Transverse colon (tissue), 4 donors: ENCODE data around the gene RNF19B. TPM values are rescaled to one million over a fixed set of nuclear protein-coding genes. Genes with fewer than 3 reads are reported as not detected.

Experiments used
- DNase-seq: peaks from one replicate; pipeline ENCODE4 v3.0.0-alpha.2; 2019
- H3K27ac ChIP-seq, 4 donors: fragments of 200-600 bp; sonication (generic); 2 replicates each; pipeline ENCODE4 v1.5.1; 2016 to 2018; ENCODE audit warnings: inconsistent platforms in 4 of 4
- H3K27me3 ChIP-seq: fragments of 200-600 bp; sonication (generic); 2 replicates; pipeline ENCODE4 v1.5.1; 2017; ENCODE audit warnings: inconsistent platforms
- H3K36me3 ChIP-seq, 4 donors: fragments of 200-600 bp; sonication (generic); 2 replicates each; pipeline ENCODE4 v1.5.1; 2017 to 2019; ENCODE audit warnings: inconsistent platforms in 4 of 4
- H3K4me1 ChIP-seq, 4 donors: fragments of 200-600 bp; sonication (generic); 2 replicates each; pipeline ENCODE4 v1.5.1; 2017 to 2020; ENCODE audit warnings: inconsistent platforms in 4 of 4
- H3K4me3 ChIP-seq, 4 donors: fragments of 200-600 bp; sonication (generic); 1 replicate in 1 of 4; 2 replicates in 3 of 4; pipeline versions ENCODE4 v1.5.1 to v1.6.1; 2017 to 2019; ENCODE audit warnings: inconsistent platforms in 4 of 4
- H3K9me3 ChIP-seq, 2 donors: fragments of 200-600 bp; sonication (generic); 2 replicates each; pipeline ENCODE4 v1.5.1; 2017 to 2019; ENCODE audit warnings: inconsistent platforms in 2 of 2
- CTCF ChIP-seq, 5 experiments: fragments of 200-600 bp in 3 of 5; fragments of 450-650 bp in 2 of 5; sonication (generic) in 3 of 5; IDR thresholded peaks; 1 replicate in 2 of 5; 2 replicates in 3 of 5; pipeline ENCODE4 v1.5.1; 2016 to 2017; ENCODE audit warnings: antibody characterized with exemption in 5 of 5, inconsistent platforms in 3 of 5, mild to moderate bottlenecking in 2 of 5, moderate library complexity in 1 of 5
- EP300 ChIP-seq: sonication (generic); formaldehyde crosslinking; IDR thresholded peaks from one replicate; pipeline ENCODE4 v1.6.1; 2017; ENCODE audit warnings: antibody characterized with exemption, low read depth
- POLR2A ChIP-seq: fragments of 450-650 bp; IDR thresholded peaks from one replicate; pipeline ENCODE4 v1.6.1; 2016; ENCODE audit warnings: antibody characterized with exemption, mild to moderate bottlenecking, moderate library complexity
- POLR2AphosphoS5 ChIP-seq, 3 donors: sonication (generic); formaldehyde crosslinking; IDR thresholded peaks; one replicate each; pipeline ENCODE4 v1.6.1; 2016; ENCODE audit warnings: antibody characterized with exemption in 3 of 3
- WGBS, 2 donors: methylation state at CpG; one replicate each; pipeline ENCODE4 v1.1.5; 2018; ENCODE audit warnings: low coverage in 1 of 2; 5-methylcytosine and 5-hydroxymethylcytosine counted together
- in situ Hi-C, 4 donors: fragments of 200-750 bp; cut with MboI; loops; one replicate each; pipeline versions ENCODE4 v1.15.0 to v1.15.1; 2017; ENCODE audit warnings: low sequenced_read_pairs in 3 of 4, low pct_ligation_motif_present in 1 of 4, low pct_unique_long_range_greater_than_20kb in 1 of 4
- intact Hi-C: fragments of 100-400 bp; cut with DNase I; formaldehyde crosslinking; loops from one replicate; pipeline ENCODE4 v1.15.1; 2023; ENCODE audit warnings: low total_unique reads
- total RNA-seq, 4 donors: library from RNA; depleted of rRNA; stranded (reverse); fragments of >200 nt; gene quantifications; one replicate each; pipeline ENCODE4 v1.1.0, GENCODE V29; 2016

RNF19B gene
- total RNA-seq, 4 donors from 2014 or later, result 22.5 to 83.8 (median 62.0) TPM

- H3K9me3 ChIP-seq, result no peaks in the 10 kb centered on the region
- no peak for DNase-seq
- in situ Hi-C loops (loop anchor here in 1 of 4 donors (25.0 kb wide), 1 partner anchor 118 kb away; no protein-coding TSS in a partner anchor), intact Hi-C loops (no loop called here)
- H3K4me1 ChIP-seq, result peaks cover 21 to 46% (median 32%) of the 10 kb centered on the region in 4 donors
- H3K27ac ChIP-seq, result no peak overlapping the region
- TF ChIP-seq CTCF (IDR thresholded peaks at IDR 0.05) (no peak), EP300 (no peak), POLR2A (no peak), POLR2AphosphoS5 (IDR thresholded peaks at IDR 0.05) (no peak)
- H3K36me3 ChIP-seq, result peaks cover 0 to 48% (median 24%) of the 10 kb centered on the region in 4 donors
- no peak overlapping the region for H3K4me3 ChIP-seq
- H3K27me3 ChIP-seq, result no peaks in the 10 kb centered on the region
These were observed 20.4 kb downstream of the RNF19B start for GRCh38 chr1:32944180-32944579.

GRCh38 chr1:32939655-32940371 is 24.8 kb downstream of the RNF19B start:
- peak; percentile 54 for DNase-seq
- H3K27ac ChIP-seq, result peak overlapping the region; percentile 79 to 89 (median 86)
- no peaks in the 10 kb centered on the region for H3K9me3 ChIP-seq
- WGBS, 2 donors, result 60% methylated on average over 4 of the region's 4 CpGs; no CpG with 5 or more reads in 1 of the 2 donors
- H3K4me3 ChIP-seq, result no peak overlapping the region
- intact Hi-C loops, result no loop called here
- in situ Hi-C loops, result loop anchor here in 3 of 4 donors (10.0 to 25.0 kb wide), 3 partner anchors 65 to 135 kb away; no protein-coding TSS in a partner anchor
- H3K4me1 ChIP-seq, result peaks cover 17 to 64% (median 48%) of the 10 kb centered on the region in 4 donors
- no peak for TF ChIP-seq EP300
- peak; percentile 20 to 69 (median 50) for TF ChIP-seq POLR2AphosphoS5 (IDR thresholded peaks at IDR 0.05)
- peak; percentile 29 for TF ChIP-seq POLR2A
- peaks cover 0 to 43% (median 14%) of the 10 kb centered on the region in 4 donors for H3K36me3 ChIP-seq
- no peaks in the 10 kb centered on the region for H3K27me3 ChIP-seq

DNA sequence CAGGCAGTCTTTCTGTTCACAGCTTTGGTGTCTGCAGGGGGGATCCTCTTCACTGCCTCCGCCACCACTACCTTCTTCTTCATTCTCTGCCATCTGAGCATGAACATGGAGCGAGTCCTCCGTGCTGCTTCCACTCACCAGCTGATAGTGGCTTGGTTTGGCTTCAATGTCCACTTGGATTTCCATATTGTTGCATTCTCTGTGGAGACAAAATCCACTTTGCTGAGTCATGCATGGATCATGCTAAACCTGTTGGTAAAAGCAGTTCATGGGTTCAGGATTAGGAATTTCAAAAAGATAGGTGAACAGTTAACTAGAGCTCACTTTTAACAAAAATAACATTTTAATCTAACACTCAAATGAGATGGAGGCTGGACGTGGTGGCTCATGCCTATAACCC is 27.5 kb downstream of the RNF19B start:
- in situ Hi-C loops, result loop anchor here in 3 of 4 donors (10.0 to 25.0 kb wide), 3 partner anchors 68 to 138 kb away; no protein-coding TSS in a partner anchor
- peaks cover 0 to 19% (median 8%) of the 10 kb centered on the region in 4 donors for H3K36me3 ChIP-seq

DNA sequence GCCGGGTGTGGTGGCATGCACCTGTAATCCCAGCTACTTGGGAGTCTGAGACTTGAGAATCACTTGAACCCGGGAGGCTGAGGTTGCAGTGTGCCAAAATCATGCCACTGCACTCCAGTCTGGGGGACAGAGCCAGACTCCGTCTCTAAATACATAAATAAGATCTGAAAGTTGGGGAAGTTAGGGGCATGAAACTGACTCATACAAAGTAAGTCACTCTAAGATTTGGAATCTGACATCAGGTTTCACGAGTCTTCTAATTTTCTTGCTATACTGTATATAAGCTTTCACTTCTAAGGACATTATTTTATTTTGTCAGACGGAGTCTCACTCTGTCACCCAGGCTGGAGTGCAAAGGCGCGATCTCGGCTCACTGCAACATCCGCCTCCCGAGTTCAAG is 30.1 kb downstream of the RNF19B start:
- no peak overlapping the region for H3K4me3 ChIP-seq
- H3K9me3 ChIP-seq, result no peaks in the 10 kb centered on the region
- peaks cover 0 to 13% (median 5%) of the 10 kb centered on the region in 4 donors for H3K36me3 ChIP-seq
- 90% methylated on average over 10 of the region's 10 CpGs; no CpG with 5 or more reads in 1 of the 2 donors for WGBS, 2 donors
- in situ Hi-C loops, result loop anchor here in 3 of 4 donors (5.0 to 25.0 kb wide), 4 partner anchors 70 to 140 kb away; no protein-coding TSS in a partner anchor
- H3K27me3 ChIP-seq, result no peaks in the 10 kb centered on the region
- H3K4me1 ChIP-seq, result peaks cover 12 to 57% (median 40%) of the 10 kb centered on the region in 4 donors
- TF ChIP-seq POLR2A (no peak), POLR2AphosphoS5 (IDR thresholded peaks at IDR 0.05) (no peak), CTCF (IDR thresholded peaks at IDR 0.05) (no peak), EP300 (no peak)
- intact Hi-C loops, result loop anchor here (2.0 kb wide), 1 partner anchor 152 kb away; no protein-coding TSS in a partner anchor
- H3K27ac ChIP-seq, result peak overlapping the region; percentile 82 to 89 (median 85)
- DNase-seq, result no peak

More for the DNA sequence above, 27.5 kb downstream of the RNF19B start:
- intact Hi-C loops, result no loop called here
- Histone ChIP-seq H3K27ac (peak overlapping the region; percentile 82 to 89 (median 85)), H3K4me3 (no peak overlapping the region), H3K27me3 (no peaks in the 10 kb centered on the region), H3K9me3 (no peaks in the 10 kb centered on the region), H3K4me1 (peaks cover 21 to 82% (median 58%) of the 10 kb centered on the region in 4 donors)
- WGBS, 2 donors, result 86 to 94% methylated on average over 2 to 4 of the region's 4 CpGs
- no peak for TF ChIP-seq POLR2AphosphoS5 (IDR thresholded peaks at IDR 0.05)
- TF ChIP-seq EP300, result no peak
- TF ChIP-seq CTCF (IDR thresholded peaks at IDR 0.05), result no peak
- TF ChIP-seq POLR2A, result no peak
- DNase-seq, result no peak
